Caki2 (cell line): ENCODE data around the gene MRPS34. TPM values are rescaled to one million over a fixed set of nuclear protein-coding genes. Genes with fewer than 3 reads are reported as not detected.

ENCODE experiments used
- DNase-seq: peaks from one replicate; pipeline ENCODE4 v3.0.0-alpha.2; 2015; ENCODE audit warnings: low read depth
- in situ Hi-C: cut with HindIII; loops from 2 replicates; pipeline ENCODE4 v1.10.0; 2016; ENCODE audit warnings: low sequenced_read_pairs, low pct_unique_long_range_greater_than_20kb, mixed read lengths
- total RNA-seq: library from RNA; depleted of rRNA; stranded (reverse); fragments of >200 nt; shearing (Covaris generic); gene quantifications from 2 replicates; pipeline ENCODE4 v1.2.3, GENCODE V29; 2014; ENCODE audit warnings: low replicate concordance; rRNA removed

The MRPS34 gene
- total RNA-seq, 1 experiment from 2014 or later, result 458 TPM

GRCh38 chr16:1723450-1724147, 49.3 kb downstream of the MRPS34 start:
- peak; percentile 80 for DNase-seq

More at GRCh38 chr16:1723450-1724147, 49.3 kb downstream of the MRPS34 start:
- in situ Hi-C loops, result no loop called here

Other genes with a start within 250 kb of the MRPS34 start
- gene TMEM204, start 239.5 kb downstream of the MRPS34 start, total RNA-seq, result not detected in 2 replicates
- gene IFT140, start 161.1 kb downstream of the MRPS34 start, total RNA-seq, result 34.1 and 57.5 TPM in 2 replicates
- gene CRAMP1, start 160.8 kb downstream of the MRPS34 start, total RNA-seq, result 4.1 TPM in 2 replicates
- gene JPT2, start 94.9 kb downstream of the MRPS34 start, total RNA-seq, result 257 and 290 TPM in 2 replicates
- gene MAPK8IP3, start 66.9 kb downstream of the MRPS34 start, total RNA-seq, result 13.8 and 24.5 TPM in 2 replicates
- gene NME3, start 1.6 kb downstream of the MRPS34 start, total RNA-seq, result 218 and 272 TPM in 2 replicates
- 3.5 and 8.9 TPM in 2 replicates for gene EME2, start 324 bp downstream of the MRPS34 start, total RNA-seq
- gene SPSB3, start 9.4 kb upstream of the MRPS34 start, total RNA-seq, result 87.3 and 107 TPM in 2 replicates
- 233 and 346 TPM in 2 replicates for gene NUBP2, start 9.8 kb upstream of the MRPS34 start, total RNA-seq
- not detected in 2 replicates for gene IGFALS, start 20.6 kb upstream of the MRPS34 start, total RNA-seq
- 205 and 219 TPM in 2 replicates for gene HAGH, start 53.7 kb upstream of the MRPS34 start, total RNA-seq
- gene FAHD1, start 54.1 kb upstream of the MRPS34 start, total RNA-seq, result 120 and 169 TPM in 2 replicates
- gene MEIOB, start 99.0 kb upstream of the MRPS34 start, total RNA-seq, result 41.4 and 49.6 TPM in 2 replicates
- gene HS3ST6, start 145.3 kb upstream of the MRPS34 start, total RNA-seq, result not detected in 2 replicates
- 275 and 288 TPM in 2 replicates for gene MSRB1, start 170.1 kb upstream of the MRPS34 start, total RNA-seq
- gene RPL3L, start 181.6 kb upstream of the MRPS34 start, total RNA-seq, result not detected in 2 replicates
- 527 and 683 TPM in 2 replicates for gene NDUFB10, start 186.4 kb upstream of the MRPS34 start, total RNA-seq
- gene RPS2, start 191.7 kb upstream of the MRPS34 start, total RNA-seq, result 7,960 and 10,766 TPM in 2 replicates
- gene RNF151, start 193.7 kb upstream of the MRPS34 start, total RNA-seq, result not detected in 2 replicates
- gene TBL3, start 198.9 kb upstream of the MRPS34 start, total RNA-seq, result 128 and 160 TPM in 2 replicates
- gene NOXO1, start 208.3 kb upstream of the MRPS34 start, total RNA-seq, result 0.24 TPM in 1 of 2 replicates, not detected in the other
- gene GFER, start 211.1 kb upstream of the MRPS34 start, total RNA-seq, result 55.9 and 56.8 TPM in 2 replicates
- 37.8 and 44.9 TPM in 2 replicates for gene SYNGR3, start 216.8 kb upstream of the MRPS34 start, total RNA-seq
- 45.0 and 89.3 TPM in 2 replicates for gene ZNF598, start 236.7 kb upstream of the MRPS34 start, total RNA-seq
- not detected in 2 replicates for gene NPW, start 246.7 kb upstream of the MRPS34 start, total RNA-seq